ENCODE measurements around the gene VANGL2.

The VANGL2 gene

GRCh38 chr1:160400223-160400645, at the start of gene VANGL2:
TSS of gene VANGL2 (plus strand) at chr1:160400564. CDS start at chr1:160415838, 15,274 bp downstream.
- DNase-seq, result peak; percentile 72

GRCh38 chr1:160351629-160352028, 48.7 kb upstream of the VANGL2 start:
- no peak for DNase-seq

GRCh38 chr1:160352555-160352954, 47.8 kb upstream of the VANGL2 start:
- no peak for DNase-seq

- DNase-seq, result no peak
Observed at GRCh38 chr1:160353223-160353622, 47.1 kb upstream of the VANGL2 start.

- DNase-seq, result peak; percentile 10
Observed at GRCh38 chr1:160354388-160354985, 45.9 kb upstream of the VANGL2 start.

GRCh38 chr1:160357286-160358002, 42.9 kb upstream of the VANGL2 start:
- DNase-seq, result no peak

- DNase-seq, result no peak
Observed at GRCh38 chr1:160358073-160358472, 42.3 kb upstream of the VANGL2 start.

- no peak for DNase-seq
Observed at GRCh38 chr1:160359559-160360226, 40.7 kb upstream of the VANGL2 start.

- no peak for DNase-seq
Observed at GRCh38 chr1:160360227-160360695, 40.1 kb upstream of the VANGL2 start.

GRCh38 chr1:160361199-160361598, 39.2 kb upstream of the VANGL2 start:
- DNase-seq, result no peak

GRCh38 chr1:160361814-160362167, 38.6 kb upstream of the VANGL2 start:
- no peak for DNase-seq

- no peak for DNase-seq
Observed at GRCh38 chr1:160362168-160362957, 38.0 kb upstream of the VANGL2 start.

GRCh38 chr1:160363010-160363409, 37.4 kb upstream of the VANGL2 start:
- DNase-seq, result no peak

- no peak for DNase-seq
Observed at GRCh38 chr1:160363951-160364735, 36.2 kb upstream of the VANGL2 start.

GRCh38 chr1:160365325-160365724, 35.0 kb upstream of the VANGL2 start:
- DNase-seq, result no peak

GRCh38 chr1:160366731-160367515, 33.4 kb upstream of the VANGL2 start, which contains the start of gene NHLH1:
TSS of gene NHLH1 (plus strand) at chr1:160367071. CDS start at chr1:160370732, 3,661 bp downstream.
- DNase-seq, result no peak

GRCh38 chr1:160367516-160367900, 32.9 kb upstream of the VANGL2 start:
- no peak for DNase-seq

GRCh38 chr1:160367934-160368923, 32.1 kb upstream of the VANGL2 start:
- no peak for DNase-seq

- no peak for DNase-seq
Observed at GRCh38 chr1:160369087-160369486, 31.3 kb upstream of the VANGL2 start.
